Activated CD4-positive, alpha-beta T cell treated with anti-CD3 and anti-CD28 coated beads, Interleukin-2, amount 10 ng/mL, durations not matched to agents 7 days and 5 days (primary cell): Measurements from ENCODE around the gene PTTG1IP. TPM values are rescaled to one million over a fixed set of nuclear protein-coding genes. Genes with fewer than 3 reads are reported as not detected.

Source experiments
- CTCF ChIA-PET: fragments of 350-600 bp; sonication (Branson Sonifier 250); formaldehyde crosslinking; loops from one replicate; lab custom pipeline; 2021; ENCODE audit warnings: antibody characterized with exemption; lab: Charles Lee
- POLR2A ChIA-PET: fragments of 350-600 bp; sonication (Branson Sonifier 250); formaldehyde crosslinking; loops from one replicate; lab custom pipeline; 2021; ENCODE audit warnings: antibody characterized with exemption; lab: Charles Lee
- DNase-seq: peaks from one replicate; pipeline ENCODE4 v3.0.0-alpha.2; 2020
- H3K27ac Mint-ChIP-seq: one replicate; pipeline ENCODE4 v1.8.0; 2021; ENCODE audit warnings: mild to moderate bottlenecking, moderate library complexity, mixed read lengths
- H3K27me3 Mint-ChIP-seq: one replicate; pipeline ENCODE4 v1.8.0; 2021; ENCODE audit warnings: mixed read lengths
- H3K36me3 Mint-ChIP-seq: one replicate; pipeline ENCODE4 v1.8.0; 2021; ENCODE audit warnings: low read depth, mixed read lengths
- H3K4me1 Mint-ChIP-seq: one replicate; pipeline ENCODE4 v1.8.0; 2021; ENCODE audit warnings: mixed read lengths
- H3K4me3 Mint-ChIP-seq: one replicate; pipeline ENCODE4 v1.8.0; 2021; ENCODE audit warnings: mild to moderate bottlenecking, moderate library complexity, mixed read lengths
- H3K9me3 Mint-ChIP-seq: one replicate; pipeline ENCODE4 v1.8.0; 2021; ENCODE audit warnings: mixed read lengths
- total RNA-seq, 2 experiments: library from RNA; stranded (reverse); gene quantifications; one replicate each; pipeline ENCODE4 v1.2.3, GENCODE V29; 2021

Gene PTTG1IP
- total RNA-seq, 2 experiments from 2014 or later = 70.2 to 79.9 TPM

- no peaks in the 10 kb centered on the region for H3K27me3 Mint-ChIP-seq
- POLR2A ChIA-PET = no interaction called here
- peaks cover 54% of the 10 kb centered on the region for H3K36me3 Mint-ChIP-seq
- H3K4me3 Mint-ChIP-seq = no peak overlapping the region
- H3K9me3 Mint-ChIP-seq = no peaks in the 10 kb centered on the region
- H3K27ac Mint-ChIP-seq = no peak overlapping the region
- peaks cover 12% of the 10 kb centered on the region for H3K4me1 Mint-ChIP-seq
- CTCF ChIA-PET = interaction anchor here (1.3 kb wide), 1 partner anchor 90 kb away, joined by 3 read pairs; the partner anchor contains the start of gene UBE2G2
- no peak for DNase-seq
Observed at GRCh38 chr21:44890961-44891541, 17.6 kb upstream of the PTTG1IP start.

DNA sequence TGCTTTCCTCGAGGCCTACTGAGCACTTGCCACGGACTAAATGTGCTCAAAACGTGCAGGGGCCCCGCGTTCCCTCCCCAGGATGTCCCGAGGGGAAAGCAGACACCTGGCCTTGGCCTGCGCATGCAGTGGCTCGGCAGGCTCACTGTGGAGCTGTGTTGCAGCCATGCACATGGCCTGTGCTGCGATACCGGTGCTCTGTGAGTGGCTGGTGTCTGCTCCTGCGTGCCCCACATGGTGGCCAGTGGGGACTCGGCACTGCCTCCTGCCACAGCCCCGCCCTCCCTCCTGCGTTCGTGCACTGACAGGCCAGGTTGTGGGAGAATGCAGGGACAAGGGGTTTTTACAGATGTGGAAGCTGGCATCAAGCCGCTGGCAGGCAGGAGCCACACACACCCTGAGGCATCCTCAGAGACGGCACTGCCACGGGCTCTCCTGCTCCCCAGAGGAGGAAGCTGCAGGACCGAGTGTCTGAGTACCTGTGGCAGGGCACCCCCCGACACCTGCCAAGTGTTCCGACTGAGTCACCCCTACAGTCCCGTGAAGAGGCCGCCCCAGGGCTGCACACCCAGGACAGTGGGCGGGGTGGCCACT is 16.9 kb upstream of the PTTG1IP start:
- ChIA-PET CTCF (interaction anchor here (0.8 to 1.3 kb wide), 2 partner anchors 17 to 89 kb away, joined by 3 read pairs; partner anchors contain the start of genes PTTG1IP and UBE2G2), POLR2A (no interaction called here)
- Mint-ChIP-seq H3K9me3 (no peaks in the 10 kb centered on the region), H3K4me3 (no peak overlapping the region), H3K27me3 (no peaks in the 10 kb centered on the region), H3K4me1 (peaks cover 12% of the 10 kb centered on the region), H3K27ac (no peak overlapping the region), H3K36me3 (peaks cover 57% of the 10 kb centered on the region)
- no peak for DNase-seq

DNA sequence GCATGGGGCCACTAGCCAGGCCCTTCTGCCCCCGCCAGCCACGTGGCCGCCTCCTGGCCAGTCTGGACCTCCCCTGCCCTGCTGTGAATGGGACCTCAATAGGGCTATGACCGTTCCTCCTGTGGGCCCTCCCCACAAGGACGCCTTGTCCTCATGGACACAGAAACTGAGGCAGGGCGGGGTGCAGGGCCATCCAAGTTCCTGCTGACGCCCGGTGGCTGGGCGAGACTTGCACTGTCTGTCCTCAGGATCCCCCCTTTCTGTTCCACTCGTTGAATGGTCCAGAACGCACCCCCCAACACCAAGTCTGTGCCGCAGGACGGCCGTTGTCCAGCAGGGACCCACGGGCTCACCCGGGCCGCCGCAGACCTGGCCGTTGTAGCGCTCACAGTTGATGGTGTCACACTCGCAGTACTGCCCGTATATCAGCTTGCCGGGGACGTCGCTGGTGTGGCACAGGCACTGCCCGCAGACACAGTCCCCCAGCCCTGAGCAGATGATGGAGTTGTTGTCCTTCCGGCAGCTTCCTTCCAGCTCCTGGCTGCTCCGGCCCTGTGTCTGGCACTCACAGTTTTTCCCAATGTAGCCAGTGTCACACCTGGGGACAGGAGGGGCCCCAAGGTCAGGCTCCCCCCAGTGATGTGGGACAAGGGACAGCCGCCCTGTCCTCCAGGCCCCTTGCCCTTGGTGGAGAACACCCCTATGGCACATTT is 16.3 kb upstream of the PTTG1IP start:
- no peak overlapping the region for H3K27ac Mint-ChIP-seq
- H3K27me3 Mint-ChIP-seq = no peaks in the 10 kb centered on the region
- no peak for DNase-seq
- POLR2A ChIA-PET = no interaction called here
- CTCF ChIA-PET = interaction anchor here (0.8 to 1.3 kb wide), 3 partner anchors 16 to 89 kb away, joined by 3 read pairs; partner anchors contain the start of genes PTTG1IP and UBE2G2
- no peaks in the 10 kb centered on the region for H3K9me3 Mint-ChIP-seq
- H3K4me1 Mint-ChIP-seq = peaks cover 12% of the 10 kb centered on the region
- H3K36me3 Mint-ChIP-seq = peaks cover 53% of the 10 kb centered on the region
- H3K4me3 Mint-ChIP-seq = no peak overlapping the region

DNA sequence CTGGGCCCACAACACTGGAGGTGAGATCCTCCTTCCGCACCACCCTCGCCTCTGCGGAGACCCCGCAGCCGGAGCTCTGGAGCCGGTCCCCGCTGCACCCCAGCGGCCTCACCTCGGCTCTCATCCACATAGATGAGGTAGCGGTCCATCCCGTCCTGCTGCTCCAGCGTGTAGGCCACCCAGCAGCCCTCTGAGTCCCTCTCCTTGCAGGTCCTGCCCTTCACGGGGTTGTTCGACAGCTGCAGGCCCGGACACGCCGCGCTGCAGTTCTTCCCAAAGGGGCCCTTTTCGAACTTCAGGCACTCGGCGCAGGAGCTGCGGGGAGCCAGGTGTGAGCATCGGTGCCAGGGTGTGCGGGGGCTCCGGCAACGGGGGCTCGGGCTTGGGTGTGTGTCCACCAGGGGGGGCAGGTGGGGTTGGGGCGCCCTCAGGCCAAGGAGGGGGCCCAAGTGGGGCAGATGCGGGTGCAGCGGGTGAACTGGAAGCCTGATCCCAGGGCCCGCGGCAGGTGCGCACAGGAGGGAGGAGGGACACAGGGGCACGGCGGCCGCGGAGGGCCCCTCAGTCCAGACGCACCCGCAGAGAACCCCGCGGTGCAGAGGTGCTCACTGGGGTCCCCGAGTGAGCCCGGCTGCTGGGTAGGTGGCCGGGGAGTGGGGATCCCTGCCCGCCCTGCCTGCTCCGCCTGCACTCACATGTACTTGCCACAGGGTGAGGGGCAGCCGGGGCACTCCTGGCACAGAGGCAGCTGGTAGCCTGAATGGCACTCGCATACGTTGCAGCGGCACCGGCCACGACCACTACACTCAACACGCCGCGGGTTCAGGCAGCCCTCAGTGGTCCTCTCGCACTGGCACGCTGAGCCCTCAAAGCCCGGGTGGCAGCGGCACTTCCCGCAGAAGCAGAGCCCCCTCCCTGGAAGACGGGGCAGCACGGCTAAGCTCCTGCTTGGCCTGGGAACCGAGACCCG is 15.4 kb upstream of the PTTG1IP start:
- Mint-ChIP-seq H3K4me3 (no peak overlapping the region), H3K9me3 (no peaks in the 10 kb centered on the region), H3K4me1 (peaks cover 12% of the 10 kb centered on the region), H3K27ac (no peak overlapping the region), H3K36me3 (peaks cover 50% of the 10 kb centered on the region), H3K27me3 (no peaks in the 10 kb centered on the region)
- DNase-seq = no peak
- ChIA-PET CTCF (interaction anchor here (1.0 to 1.5 kb wide), 2 partner anchors 11 to 23 kb away, joined by 3 read pairs; no protein-coding TSS in a partner anchor), POLR2A (no interaction called here)

DNA sequence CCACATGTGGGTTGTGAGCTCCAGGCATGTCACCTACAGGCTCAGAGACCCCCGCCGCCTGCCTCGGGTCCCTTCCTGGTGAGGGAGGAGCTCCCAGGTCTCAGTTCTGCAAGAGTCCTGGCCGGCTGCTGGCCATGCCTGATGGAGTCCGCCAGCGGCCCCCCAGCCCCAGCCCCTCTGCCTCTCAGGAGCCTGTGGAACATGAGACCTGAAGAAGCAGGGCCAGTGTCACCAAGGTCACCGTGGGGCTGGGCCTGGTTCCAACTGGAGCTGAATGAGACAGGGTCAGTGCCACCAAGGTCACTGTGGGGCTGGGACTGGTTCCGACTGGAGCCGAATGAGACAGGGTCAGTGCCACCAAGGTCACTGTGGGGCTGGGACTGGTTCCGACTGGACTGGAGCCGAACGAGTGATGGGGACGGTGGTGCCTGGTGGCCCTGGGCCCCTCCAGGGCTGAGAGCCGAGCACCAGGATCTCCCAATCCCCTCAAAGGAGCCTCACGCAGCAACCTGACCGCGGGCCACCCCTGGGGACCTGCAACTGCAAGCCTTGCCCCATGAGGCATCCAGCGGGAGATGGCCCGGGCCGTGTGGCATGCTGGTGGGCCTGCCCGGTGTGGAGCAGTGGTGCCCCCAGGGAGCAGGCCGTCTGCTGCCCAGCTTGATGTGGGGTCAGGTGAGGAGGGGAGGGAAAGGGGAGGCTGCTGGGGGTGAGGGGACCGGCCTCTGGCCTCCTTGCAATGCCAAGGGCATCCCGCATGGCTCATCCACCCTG is 14.5 kb upstream of the PTTG1IP start:
- H3K27ac Mint-ChIP-seq = no peak overlapping the region

GRCh38 chr21:44887126-44887806 is 13.8 kb upstream of the PTTG1IP start:
- DNase-seq = no peak
- ChIA-PET POLR2A (no interaction called here), CTCF (interaction anchor here (1.1 to 1.5 kb wide), 3 partner anchors 10 to 33 kb away, joined by 3 to 4 read pairs (median 3); partner anchors contain the start of gene ITGB2)
- Mint-ChIP-seq H3K36me3 (peaks cover 42% of the 10 kb centered on the region), H3K9me3 (no peaks in the 10 kb centered on the region), H3K4me3 (no peak overlapping the region), H3K27me3 (no peaks in the 10 kb centered on the region), H3K4me1 (peaks cover 4% of the 10 kb centered on the region), H3K27ac (no peak overlapping the region)

More for the DNA sequence above, 14.5 kb upstream of the PTTG1IP start:
- no peak for DNase-seq
- Mint-ChIP-seq H3K27me3 (no peaks in the 10 kb centered on the region), H3K4me1 (peaks cover 7% of the 10 kb centered on the region), H3K4me3 (no peak overlapping the region), H3K36me3 (peaks cover 47% of the 10 kb centered on the region), H3K9me3 (no peaks in the 10 kb centered on the region)
- ChIA-PET CTCF (interaction anchor here (1.2 to 1.5 kb wide), 2 partner anchors 11 to 32 kb away, joined by 3 read pairs; partner anchors contain the start of gene ITGB2), POLR2A (no interaction called here)

DNA sequence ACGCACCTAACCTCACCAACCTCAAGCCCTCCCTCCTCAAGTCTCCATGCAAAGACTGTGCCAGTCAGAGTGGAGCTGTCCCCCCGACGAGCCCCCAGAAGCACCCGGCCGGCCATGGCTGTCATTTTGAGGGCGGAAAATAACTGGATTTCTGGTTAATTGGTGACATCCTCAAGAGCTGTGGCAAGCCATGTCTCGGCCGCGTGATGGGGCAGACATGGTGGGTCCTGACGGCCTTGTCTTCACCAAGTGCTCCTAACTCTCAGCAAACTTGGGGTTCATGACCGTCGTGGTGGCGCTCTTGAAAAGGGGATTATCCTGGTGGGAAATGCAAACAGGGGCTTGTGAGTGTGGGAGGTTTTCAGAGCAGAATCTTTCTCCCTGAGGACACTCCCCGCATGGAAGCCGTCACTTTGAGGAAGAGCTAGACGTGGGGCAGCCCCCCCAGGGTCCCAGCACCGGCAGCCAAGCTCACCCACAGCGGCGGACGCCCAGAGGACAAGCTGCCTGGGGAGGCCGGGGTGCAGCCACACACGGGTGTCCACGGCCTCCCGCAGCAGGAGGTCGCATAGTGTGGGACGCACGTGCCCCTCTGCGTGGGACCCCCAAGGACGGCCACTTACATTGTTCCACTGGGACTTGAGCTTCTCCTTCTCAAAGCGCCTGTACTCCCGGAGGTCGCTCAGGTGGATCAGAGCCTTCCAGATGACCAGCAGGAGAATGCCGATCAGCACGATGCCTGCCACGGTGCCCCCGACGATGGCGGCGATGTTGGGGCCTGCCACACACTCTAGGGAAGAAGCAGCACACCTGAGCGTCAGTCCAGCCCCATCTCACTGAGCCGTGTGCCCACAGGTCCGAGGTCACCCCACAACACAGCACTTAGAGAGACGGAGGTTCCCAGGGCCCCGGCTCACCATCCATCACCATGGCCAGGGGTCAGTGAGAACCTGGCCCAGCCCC is 12.9 kb upstream of the PTTG1IP start:
- no peaks in the 10 kb centered on the region for H3K27me3 Mint-ChIP-seq
- ChIA-PET POLR2A (no interaction called here), CTCF (interaction anchor here (1.0 to 1.6 kb wide), 5 partner anchors 9 to 45 kb away, joined by 3 to 4 read pairs (median 4); no protein-coding TSS in a partner anchor)
- no peak for DNase-seq
- H3K36me3 Mint-ChIP-seq = peaks cover 38% of the 10 kb centered on the region
- no peak overlapping the region for H3K27ac Mint-ChIP-seq
- H3K4me3 Mint-ChIP-seq = no peak overlapping the region
- no peaks in the 10 kb centered on the region for H3K9me3 Mint-ChIP-seq
- H3K4me1 Mint-ChIP-seq = peaks cover 13% of the 10 kb centered on the region

DNA sequence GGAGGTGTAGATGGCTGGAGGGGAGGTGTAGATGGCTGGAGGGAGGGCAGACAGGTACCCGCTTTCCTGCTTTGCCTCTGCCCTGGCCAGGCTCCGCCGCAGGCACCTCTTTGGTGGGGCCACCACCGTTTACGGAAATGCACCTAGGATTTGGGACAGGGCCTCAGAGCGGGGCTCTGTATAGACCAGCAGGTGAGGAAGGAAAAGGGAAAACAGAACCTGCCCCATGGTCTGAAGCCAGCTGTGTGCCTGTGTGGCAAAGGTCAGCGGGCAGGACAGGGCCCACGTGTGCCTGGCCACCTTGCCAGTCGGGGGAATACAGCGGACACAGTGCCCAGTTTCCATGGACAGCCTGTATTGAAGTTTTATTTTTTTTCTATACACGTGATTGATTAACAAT is 12.1 kb upstream of the PTTG1IP start:
- DNase-seq = no peak
- Mint-ChIP-seq H3K9me3 (no peaks in the 10 kb centered on the region), H3K4me3 (no peak overlapping the region), H3K4me1 (peaks cover 21% of the 10 kb centered on the region), H3K27me3 (no peaks in the 10 kb centered on the region), H3K36me3 (peaks cover 36% of the 10 kb centered on the region), H3K27ac (no peak overlapping the region)
- ChIA-PET CTCF (interaction anchor here (1.1 to 1.6 kb wide), 3 partner anchors 10 to 46 kb away, joined by 3 to 4 read pairs (median 4); no protein-coding TSS in a partner anchor), POLR2A (no interaction called here)

GRCh38 chr21:44884097-44884496 is 10.6 kb upstream of the PTTG1IP start:
- no peak for DNase-seq
- no peak overlapping the region for H3K4me3 Mint-ChIP-seq
- CTCF ChIA-PET = interaction anchor here (1.2 to 3.3 kb wide), 5 partner anchors 9 to 83 kb away, joined by 3 to 17 read pairs (median 10); partner anchors contain the start of genes PTTG1IP and UBE2G2
- peak overlapping the region; percentile 38 for H3K27ac Mint-ChIP-seq
- peaks cover 25% of the 10 kb centered on the region for H3K4me1 Mint-ChIP-seq
- peaks cover 28% of the 10 kb centered on the region for H3K36me3 Mint-ChIP-seq
- H3K27me3 Mint-ChIP-seq = no peaks in the 10 kb centered on the region
- POLR2A ChIA-PET = interaction anchor here (0.6 kb wide), 1 partner anchor 12 kb away, joined by 3 read pairs; no protein-coding TSS in a partner anchor
- H3K9me3 Mint-ChIP-seq = no peaks in the 10 kb centered on the region

- Mint-ChIP-seq H3K27ac (no peak overlapping the region), H3K9me3 (no peaks in the 10 kb centered on the region), H3K36me3 (peaks cover 24% of the 10 kb centered on the region), H3K27me3 (no peaks in the 10 kb centered on the region), H3K4me3 (no peak overlapping the region), H3K4me1 (peaks cover 25% of the 10 kb centered on the region)
- ChIA-PET CTCF (interaction anchor here (0.6 to 3.3 kb wide), 7 partner anchors 9 to 82 kb away, joined by 4 to 17 read pairs (median 6); partner anchors contain the start of genes PTTG1IP and UBE2G2), POLR2A (no interaction called here)
- DNase-seq = no peak
Observed at GRCh38 chr21:44883250-44883649, 9.8 kb upstream of the PTTG1IP start.
